ENCODE results near the gene LAYN. TPM values are rescaled to one million over a fixed set of nuclear protein-coding genes. Genes with fewer than 3 reads are reported as not detected.

LAYN gene
- total and polyA plus RNA-seq, 2 of the 4 experiments (the other 2 are of a cell fraction): 92.5 to 118 TPM

- DNase-seq (no peak), ATAC-seq (ENCODE audit: low read depth) (peak; percentile 48; the same call in 1 of the 2 replicates)
- Histone ChIP-seq H2BK120ac (ENCODE audit: low read depth, low read length) (peak within 1 kb of the TSS; percentile 43; the same call in 1 of the 2 replicates), H2BK5ac (ENCODE audit: low read depth, low read length, poor library complexity, severe bottlenecking) (no peak within 1 kb of the TSS), H3K79me1 (ENCODE audit: low read depth in 1 of 2, low read length in 2 of 2) (no peaks in the 10 kb centered on the region), H4K20me1 (ENCODE audit: insufficient read depth, low read length) (no peaks in the 10 kb centered on the region), H3K4me2 (ENCODE audit: low read depth, low read length) (peak within 1 kb of the TSS; percentile 62), H3K14ac (replicated peaks; ENCODE audit: low read depth, low read length) (no peak within 1 kb of the TSS), H3K4me3 (ENCODE audit: insufficient read depth, low read depth, low read length) (peak within 1 kb of the TSS; percentile 13; the same call in 1 of the 2 replicates), H2BK20ac (ENCODE audit: low read depth, low read length) (no peak within 1 kb of the TSS; the same call in 1 of the 2 replicates), H3K23ac (ENCODE audit: low read depth, low read length) (peak within 1 kb of the TSS; percentile 24; the same call in 1 of the 2 replicates), H3K4ac (ENCODE audit: low read depth, low read length) (no peak within 1 kb of the TSS), H3K18ac (ENCODE audit: low read depth, low read length) (no peak within 1 kb of the TSS), H2AK9ac (replicated peaks; ENCODE audit: low read depth, low read length, poor library complexity) (no peak within 1 kb of the TSS), H3K27me3 (ENCODE audit: control insufficient read depth, insufficient read depth, low read length) (peaks cover 4% of the 10 kb centered on the region), H3K4me1 (ENCODE audit: control insufficient read depth, insufficient read depth, low read length) (no peaks in the 10 kb centered on the region), H2BK15ac (ENCODE audit: low read depth, low read length) (peak within 1 kb of the TSS; percentile 63; the same call in 1 of the 3 replicates), H4K91ac (ENCODE audit: insufficient read depth, low read depth, low read length) (no peak within 1 kb of the TSS), H2AFZ (replicated peaks; ENCODE audit: low read length, poor library complexity) (peak within 1 kb of the TSS; percentile 88), H3K27ac (ENCODE audit: insufficient read depth, low read length) (no peak within 1 kb of the TSS), H3K56ac (ENCODE audit: extremely low read depth, insufficient read depth, low read length) (no peak within 1 kb of the TSS), H3K9ac (ENCODE audit: low read depth, low read length) (no peak within 1 kb of the TSS), H3K36me3 (ENCODE audit: control insufficient read depth, insufficient read depth, low read length) (no peaks in the 10 kb centered on the region), H4K5ac (ENCODE audit: low read depth, low read length) (no peak within 1 kb of the TSS), H3K9me1 (ENCODE audit: insufficient read depth, low read length) (no peaks in the 10 kb centered on the region), H2AK5ac (ENCODE audit: low read depth, low read length) (no peak within 1 kb of the TSS; the same call in 1 of the 2 replicates), H4K8ac (ENCODE audit: low read depth in 2 of 2, low read length in 2 of 2) (0 out of 4 replicates have a peak within 1 kb of the TSS, but pooled peaks of 1 of the 2 experiments have one; percentile 5), H3K9me3 (ENCODE audit: control insufficient read depth, insufficient read depth, low read length) (no peaks in the 10 kb centered on the region)
- intact Hi-C loops (cut with micrococcal nuclease): no loop called here
- ChIA-PET CTCF (no interaction called here), POLR2A (ENCODE audit: unreplicated experiment) (no interaction called here)
- no peak for TF ChIP-seq MXI1 (IDR thresholded peaks at IDR 0.05; ENCODE audit: borderline replicate concordance, low read depth, low read length)
- peak; percentile 21; the same call in 1 of the 2 replicates for TF ChIP-seq RFX5 (IDR thresholded peaks at IDR 0.05; ENCODE audit: low read depth, low read length)
- 0 out of 2 replicates have a peak, but pooled peaks have one; percentile 10 for TF ChIP-seq CTCF (conservative IDR thresholded peaks at IDR 0.05; ENCODE audit: low read depth, low read length)
- no peak for TF ChIP-seq BHLHE40 (IDR thresholded peaks at IDR 0.05; ENCODE audit: low read depth, low read length)
- dilution Hi-C loops (cut with HindIII; ENCODE audit: low sequenced_read_pairs, unreplicated experiment): no loop called here
- 3% methylated on average over 11 of the region's 39 CpGs; no CpG with 5 or more reads in 1 of the 2 experiments for WGBS, 2 experiments (ENCODE audit: extremely low coverage in 2 of 2, insufficient read length in 1 of 2)
- no TSS peak for BruUV-seq (replicated peaks)
- in situ Hi-C loops (cut with MboI; ENCODE audit: low sequenced_read_pairs): no loop called here
These were observed 26.1 kb upstream of the LAYN start, which contains the start of gene HOATZ for GRCh38 chr11:111514216-111515031. HOATZ (plus strand) TSS chr11:111514778; CDS start chr11:111514785, 7 bp downstream.

Measured in IMR-90 (cell line).